Ovary (tissue), 9 donors: Measurements from ENCODE around the gene LAMA2. TPM values are rescaled to one million over a fixed set of nuclear protein-coding genes. Genes with fewer than 3 reads are reported as not detected.

ENCODE experiments used
- DNase-seq, 5 donors: peaks; one replicate each; pipeline ENCODE4 v3.0.0-alpha.2; 2019 to 2020
- H3K27ac ChIP-seq, 2 donors: fragments of 200-600 bp; one replicate each; pipeline versions ENCODE4 v1.5.1 to v1.8.0; 2019 to 2022
- H3K27me3 ChIP-seq: fragments of 200-600 bp; one replicate; pipeline ENCODE4 v1.8.0; 2022
- H3K36me3 ChIP-seq: fragments of 200-600 bp; sonication (generic); one replicate; pipeline ENCODE4 v1.5.1; 2019
- H3K4me1 ChIP-seq: one replicate; pipeline ENCODE4 v1.8.1; 2013; ENCODE audit warnings: mild to moderate bottlenecking, moderate library complexity; ENCODE audit not compliant: insufficient read depth
- H3K4me3 ChIP-seq: fragments of 200-600 bp; sonication (generic); one replicate; pipeline ENCODE4 v1.5.1; 2017
- H3K9me3 ChIP-seq, 2 donors: fragments of 200-600 bp in 1 of 2; sonication (generic) in 1 of 2; one replicate each; pipeline versions ENCODE4 v1.5.1 to v1.8.1; 2013 to 2019; ENCODE audit warnings: mild to moderate bottlenecking in 1 of 2, moderate library complexity in 1 of 2
- CTCF ChIP-seq, 3 donors: fragments of 450-650 bp in 2 of 3; fragments of 200-600 bp in 1 of 3; IDR thresholded peaks; one replicate each; pipeline versions ENCODE4 v1.5.1 to v1.8.0; 2016 to 2022; ENCODE audit warnings: antibody characterized with exemption in 3 of 3, mild to moderate bottlenecking in 1 of 3
- EP300 ChIP-seq: sonication (generic); formaldehyde crosslinking; IDR thresholded peaks from one replicate; pipeline ENCODE4 v1.6.1; 2017; ENCODE audit warnings: antibody characterized with exemption
- POLR2A ChIP-seq: fragments of 450-650 bp; IDR thresholded peaks from one replicate; pipeline ENCODE4 v1.6.1; 2017; ENCODE audit warnings: antibody characterized with exemption, mild to moderate bottlenecking, moderate library complexity
- WGBS, 3 donors: extraction: QIAGEN DNeasy Blood & Tissue Kit in 1 of 3; methylation state at CpG; one replicate each; pipeline versions ENCODE4 v1.1.5 to v1.1.7; 2013 to 2017; 5-methylcytosine and 5-hydroxymethylcytosine counted together
- intact Hi-C, 4 donors: fragments of 100-400 bp; cut with DNase I; formaldehyde crosslinking; loops; one replicate each; pipeline versions ENCODE4 v1.11.0 to v1.15.1; 2022 to 2023
- polyA plus RNA-seq, 2 donors: library from polyadenylated mRNA; stranded (reverse); fragments of 200-250 nt in 1 of 2; fragments of 350-450 nt in 1 of 2; fragmentation: Illumina TruSeq in 1 of 2; extraction: RNeasy Lipid Tissue Mini Kit (QIAGEN cat#74804) in 1 of 2; gene quantifications; one replicate each; pipeline ENCODE4 v1.2.3, GENCODE V29; 2013 to 2014
- total RNA-seq, 7 donors: library from RNA; depleted of rRNA in 2 of 7; stranded (reverse); fragments of >200 nt in 2 of 7; fragmentation: NEBNext Ultra II Directional in 3 of 7; extraction: Animal tissue kit (Norgen Biotek cat#: 25700) in 3 of 7; gene quantifications; one replicate each; pipeline versions ENCODE4 v1.1.0 to v1.2.4, GENCODE V29; 2016 to 2023
- donor health status: DM: no; HTN: no; CAD: no; lungs with moderate emphysema.
- donor health status: DM: no; HTN: no; CAD: no.
- donor health status: Bipolar disorder and iron deficiency.
- donor health status: DM: yes; HTN: yes; CAD: no.
- donor health status: DM: no; HTN: no; CAD: no.
- donor health status: DM: yes; HTN: yes; CAD: no.

Gene LAMA2
- total and polyA plus RNA-seq, 9 donors = 42.5 to 226 (median 121) TPM

DNA sequence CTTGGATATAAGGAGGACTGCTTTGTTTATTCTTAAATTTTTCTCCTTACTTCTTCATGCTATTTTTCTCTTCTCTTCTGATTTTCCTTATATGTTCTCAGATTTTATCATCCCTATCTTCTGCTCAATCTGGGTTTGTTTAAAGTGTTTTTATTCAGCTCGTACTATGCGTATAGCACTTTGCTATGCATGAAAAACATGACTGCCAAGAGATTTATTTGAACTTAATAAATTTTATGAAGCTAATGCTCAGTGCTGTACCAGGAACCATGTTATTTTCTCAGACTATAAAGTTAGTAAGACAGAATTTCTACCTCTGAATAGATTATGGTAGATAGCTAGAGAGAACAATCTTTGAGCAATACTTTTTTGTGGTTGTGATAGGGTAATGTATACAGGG is 305.9 kb downstream of the LAMA2 start:
- Histone ChIP-seq H3K4me1 (no peaks in the 10 kb centered on the region), H3K27me3 (no peaks in the 10 kb centered on the region), H3K36me3 (no peaks in the 10 kb centered on the region), H3K27ac (no peak overlapping the region), H3K4me3 (no peak overlapping the region), H3K9me3 (no peaks in the 10 kb centered on the region)
- intact Hi-C loops = no loop called here
- WGBS, 3 donors = 84 to 95% (median 93%) methylated on average over 2 of the region's 2 CpGs
- DNase-seq = no peak
- TF ChIP-seq EP300 (no peak), CTCF (IDR thresholded peaks at IDR 0.05) (no peak), POLR2A (no peak)

DNA sequence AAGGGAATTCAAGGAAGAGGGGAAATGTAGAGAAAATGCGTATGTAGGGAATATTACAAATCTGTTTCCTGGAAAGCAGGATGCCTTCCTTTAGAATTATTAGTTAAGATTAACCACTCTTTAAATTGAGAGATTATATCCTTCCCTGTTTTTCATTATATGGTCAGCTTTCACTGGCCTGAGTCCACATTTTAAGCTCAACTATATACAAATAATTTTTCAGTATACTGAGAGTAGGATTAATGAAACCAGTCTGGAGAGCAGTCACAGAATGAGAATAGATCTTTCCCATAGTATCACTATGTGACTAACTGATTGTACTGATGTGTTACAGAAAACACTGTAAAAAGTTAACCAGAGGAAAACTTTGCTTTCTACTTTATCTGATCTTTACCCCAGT is 306.3 kb downstream of the LAMA2 start:
- Histone ChIP-seq H3K4me3 (no peak overlapping the region), H3K4me1 (no peaks in the 10 kb centered on the region), H3K27ac (no peak overlapping the region), H3K9me3 (no peaks in the 10 kb centered on the region), H3K27me3 (no peaks in the 10 kb centered on the region), H3K36me3 (no peaks in the 10 kb centered on the region)
- WGBS, 3 donors = 98 to 100% (median 99%) methylated on average over 1 of the region's 1 CpG
- DNase-seq = no peak
- TF ChIP-seq EP300 (no peak), CTCF (IDR thresholded peaks at IDR 0.05) (no peak), POLR2A (no peak)
- intact Hi-C loops = no loop called here

DNA sequence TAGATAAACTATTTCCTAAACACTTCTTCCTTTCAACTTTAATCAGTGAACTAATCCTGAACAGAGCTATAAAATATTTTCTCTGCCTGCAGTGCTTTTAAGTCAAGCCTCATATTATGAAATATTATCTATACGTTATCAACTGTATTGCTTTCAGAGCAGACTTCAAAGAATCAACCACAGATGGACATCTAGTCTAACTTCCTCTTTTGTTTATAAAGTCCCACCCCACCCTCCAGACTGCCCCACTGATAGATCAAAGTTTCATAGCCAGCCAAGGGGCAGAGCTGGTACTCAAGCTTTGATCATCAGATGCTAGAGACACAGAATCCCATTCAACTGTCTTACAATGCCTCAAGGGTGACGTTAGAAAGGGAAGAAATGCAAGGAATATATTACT is 308.3 kb downstream of the LAMA2 start:
- Histone ChIP-seq H3K36me3 (no peaks in the 10 kb centered on the region), H3K4me3 (no peak overlapping the region), H3K27me3 (no peaks in the 10 kb centered on the region), H3K4me1 (no peaks in the 10 kb centered on the region), H3K27ac (no peak overlapping the region), H3K9me3 (no peaks in the 10 kb centered on the region)
- intact Hi-C loops = no loop called here
- TF ChIP-seq CTCF (IDR thresholded peaks at IDR 0.05) (no peak), POLR2A (no peak), EP300 (no peak)
- DNase-seq = no peak
- 90 to 95% (median 94%) methylated on average over 2 of the region's 2 CpGs for WGBS, 3 donors

DNA sequence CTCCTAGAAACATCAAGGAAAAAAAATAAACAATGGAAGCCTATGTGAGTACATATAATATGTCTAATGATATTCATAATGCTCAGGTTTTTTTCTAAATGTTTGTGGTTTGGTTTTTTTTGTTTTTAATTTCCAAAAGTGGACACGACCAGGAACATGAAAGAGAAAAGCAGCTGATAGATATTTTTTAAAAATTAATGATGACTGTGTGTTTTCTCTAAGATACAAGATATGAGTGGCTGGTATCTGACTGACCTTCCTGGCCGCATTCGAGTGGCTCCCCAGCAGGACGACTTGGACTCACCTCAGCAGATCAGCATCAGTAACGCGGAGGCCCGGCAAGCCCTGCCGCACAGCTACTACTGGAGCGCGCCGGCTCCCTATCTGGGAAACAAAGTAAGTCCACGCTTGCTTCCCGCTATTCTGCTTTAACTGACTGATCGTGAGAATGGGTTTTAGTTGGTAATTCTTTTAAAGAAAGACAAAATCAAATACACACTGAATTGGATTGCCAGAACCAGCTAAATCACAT is 309.6 kb downstream of the LAMA2 start:
- DNase-seq = no peak
- Histone ChIP-seq H3K27me3 (no peaks in the 10 kb centered on the region), H3K27ac (no peak overlapping the region), H3K4me1 (no peaks in the 10 kb centered on the region), H3K4me3 (no peak overlapping the region), H3K36me3 (no peaks in the 10 kb centered on the region), H3K9me3 (no peaks in the 10 kb centered on the region)
- intact Hi-C loops = no loop called here
- 93 to 97% (median 94%) methylated on average over 14 of the region's 14 CpGs for WGBS, 3 donors
- no peak for TF ChIP-seq EP300
- no peak for TF ChIP-seq POLR2A
- no peak for TF ChIP-seq CTCF (IDR thresholded peaks at IDR 0.05)
